8988T (cell line): Measurements from ENCODE around the gene BOC.

Experiments used
- DNase-seq: peaks from one replicate; pipeline ENCODE4 v3.0.0; 2011

The BOC gene

GRCh38 chr3:113186566-113186965 is 24.8 kb upstream of the BOC start:
- no peak for DNase-seq

DNA sequence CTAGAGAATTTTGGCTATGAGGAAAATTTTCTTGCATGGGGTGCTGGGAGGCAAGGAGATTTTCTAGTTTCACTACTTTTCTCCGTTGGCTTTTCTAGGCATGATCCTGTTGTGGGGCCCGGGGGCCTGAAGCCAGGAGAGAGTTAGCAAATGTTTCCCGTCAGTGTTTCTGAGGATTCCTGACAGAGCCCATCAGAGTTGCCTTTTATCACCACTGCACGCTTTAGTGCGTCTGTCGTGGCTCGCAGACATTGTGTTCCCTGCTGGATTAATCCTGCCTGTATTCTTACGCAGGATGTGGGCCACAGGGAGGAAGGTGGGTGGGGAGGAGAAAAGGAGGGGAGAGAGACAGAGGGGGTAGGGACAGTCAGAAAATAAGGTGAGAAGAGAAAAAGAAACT is 18.1 kb upstream of the BOC start:
- no peak for DNase-seq

- DNase-seq, result no peak
Observed at GRCh38 chr3:113193719-113194118, 17.6 kb upstream of the BOC start.

DNA sequence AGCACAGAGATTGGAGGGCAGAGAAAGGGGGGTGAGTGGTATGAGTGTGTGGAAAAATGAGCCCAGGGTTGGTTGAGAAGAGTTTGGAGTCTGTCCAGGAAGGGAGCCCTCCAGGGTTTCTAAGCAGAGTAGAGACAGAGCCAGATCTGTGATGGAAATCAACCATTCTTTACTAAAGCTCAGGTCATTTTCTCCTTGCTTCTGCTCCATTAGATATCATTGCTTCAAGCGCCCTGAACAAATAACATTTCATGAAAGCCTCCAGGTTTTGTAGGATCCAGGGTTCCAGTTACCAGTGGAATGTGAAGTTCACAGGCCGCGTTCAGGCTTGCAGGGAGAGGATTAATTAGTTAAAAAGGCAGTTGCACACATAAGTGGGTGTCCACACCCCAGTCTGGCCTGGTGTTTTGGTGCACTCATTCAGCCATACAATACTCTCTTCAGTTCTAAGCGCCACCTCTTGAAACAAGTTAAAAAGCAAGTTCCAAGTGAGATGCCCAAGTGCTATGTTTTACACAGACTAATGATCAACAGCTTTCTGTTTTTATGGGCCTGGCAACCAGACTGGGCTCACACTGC is 16.4 kb upstream of the BOC start:
- no peak for DNase-seq

DNA sequence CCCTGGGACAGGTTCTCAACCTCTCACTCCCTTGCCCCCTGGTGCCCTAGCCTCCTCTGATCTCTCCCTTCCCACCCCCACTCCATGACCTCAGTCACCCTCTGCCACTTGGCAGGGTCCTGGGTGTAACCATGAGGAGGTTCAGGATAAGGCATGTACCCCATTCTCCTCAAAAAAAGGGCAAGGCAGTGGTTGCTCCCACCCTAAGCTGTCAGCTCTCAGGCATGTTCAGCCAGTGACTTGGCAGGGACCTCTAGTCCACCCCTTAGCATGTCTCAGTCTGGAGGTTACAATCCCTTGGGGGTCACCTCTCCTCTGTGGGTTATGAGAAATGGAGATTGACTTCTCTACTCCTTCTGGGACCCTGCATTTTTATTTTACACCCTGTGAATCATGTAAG is 11.0 kb upstream of the BOC start:
- DNase-seq, result no peak

DNA sequence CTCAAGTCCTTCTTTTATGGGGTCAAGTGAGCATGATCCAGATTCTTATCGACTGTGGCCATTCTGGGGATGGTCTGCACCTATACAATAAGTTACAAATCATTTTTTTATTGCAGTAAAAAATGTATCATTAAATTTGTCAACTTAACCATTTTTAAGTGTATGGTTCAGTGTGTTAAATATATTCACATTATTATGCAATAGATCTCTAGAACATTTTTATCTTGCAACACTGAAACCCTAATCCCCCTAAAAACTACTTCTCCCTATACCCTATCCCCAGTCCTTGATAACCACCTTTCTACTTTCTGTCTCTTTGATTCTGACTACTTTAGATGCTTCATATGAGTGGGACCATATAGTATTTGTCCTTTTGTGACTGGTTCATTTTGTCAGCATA is 10.4 kb upstream of the BOC start:
- no peak for DNase-seq

DNA sequence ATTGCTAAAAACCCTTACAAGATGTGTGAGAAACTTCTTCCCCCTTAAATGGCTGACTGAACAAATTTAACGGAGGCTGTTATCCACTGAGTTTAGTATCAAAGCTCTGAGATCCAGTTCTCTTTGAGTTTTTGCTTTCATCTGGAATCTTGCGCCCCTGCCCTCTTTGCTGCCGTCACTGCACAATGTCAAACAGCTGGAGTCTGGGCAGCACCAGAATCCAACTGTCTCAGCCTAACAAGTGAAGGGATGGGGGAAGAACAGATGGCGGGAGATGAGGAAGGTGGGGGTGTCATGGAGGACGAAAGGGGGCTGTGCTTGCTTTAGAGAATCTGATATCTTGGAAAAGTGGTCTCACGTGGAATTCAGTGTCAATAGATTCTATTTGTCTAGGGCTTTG is 7.0 kb upstream of the BOC start:
- no peak for DNase-seq

DNA sequence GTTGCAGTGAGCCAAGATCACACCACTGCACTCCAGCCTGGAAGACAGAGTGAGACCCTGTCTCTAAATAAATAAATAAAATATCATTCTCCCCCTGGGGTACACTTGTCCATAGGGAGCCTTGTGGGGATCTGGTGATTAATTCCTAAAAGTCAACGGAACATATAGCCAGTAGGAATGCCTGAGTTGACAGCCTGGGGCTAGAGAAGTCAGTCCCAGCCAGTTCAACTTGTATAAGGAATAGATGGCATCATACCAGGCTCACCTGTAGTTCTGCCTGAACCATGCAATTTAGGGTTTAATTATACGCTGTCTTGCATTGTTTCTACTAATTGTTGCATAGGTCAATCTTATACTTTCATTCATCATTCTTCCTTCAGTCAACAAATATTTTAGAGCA is 5.9 kb upstream of the BOC start:
- no peak for DNase-seq

GRCh38 chr3:113210604-113211329 is 590 bp upstream of the BOC start:
- no peak for DNase-seq

DNA sequence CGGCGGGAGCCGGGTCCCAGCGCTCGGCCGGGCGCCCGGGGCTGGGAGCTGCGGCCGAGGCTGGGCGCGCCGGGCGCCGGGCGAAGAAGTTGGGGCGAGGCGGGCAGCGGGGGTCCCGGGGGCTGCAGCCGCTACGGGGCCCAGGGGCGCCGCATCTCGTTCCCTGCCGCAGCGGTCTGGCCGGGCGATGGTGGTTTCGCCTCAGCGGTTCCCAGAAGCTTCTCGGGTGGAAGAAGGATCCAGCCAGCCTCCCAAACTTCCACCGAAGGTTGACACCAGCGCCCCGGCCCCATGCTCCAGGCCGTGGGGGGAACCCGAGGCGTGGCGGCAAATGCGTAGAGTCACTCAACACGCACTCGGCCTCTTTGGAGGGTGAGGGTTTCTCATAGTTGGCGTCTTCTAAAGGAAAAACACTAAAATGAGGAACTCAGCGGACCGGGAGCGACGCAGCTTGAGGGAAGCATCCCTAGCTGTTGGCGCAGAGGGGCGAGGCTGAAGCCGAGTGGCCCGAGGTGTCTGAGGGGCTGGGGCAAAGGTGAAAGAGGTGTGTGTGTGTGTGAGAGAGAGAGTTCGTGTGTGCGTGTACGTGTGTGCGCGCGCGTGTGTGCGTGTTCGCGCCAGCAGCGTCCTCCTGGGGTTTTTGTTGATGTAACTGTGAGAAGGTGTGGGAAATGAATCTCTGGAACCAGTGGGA is 940 bp downstream of the BOC start:
- DNase-seq, result no peak

GRCh38 chr3:113212844-113213375 is 1.6 kb downstream of the BOC start:
- DNase-seq, result no peak

DNA sequence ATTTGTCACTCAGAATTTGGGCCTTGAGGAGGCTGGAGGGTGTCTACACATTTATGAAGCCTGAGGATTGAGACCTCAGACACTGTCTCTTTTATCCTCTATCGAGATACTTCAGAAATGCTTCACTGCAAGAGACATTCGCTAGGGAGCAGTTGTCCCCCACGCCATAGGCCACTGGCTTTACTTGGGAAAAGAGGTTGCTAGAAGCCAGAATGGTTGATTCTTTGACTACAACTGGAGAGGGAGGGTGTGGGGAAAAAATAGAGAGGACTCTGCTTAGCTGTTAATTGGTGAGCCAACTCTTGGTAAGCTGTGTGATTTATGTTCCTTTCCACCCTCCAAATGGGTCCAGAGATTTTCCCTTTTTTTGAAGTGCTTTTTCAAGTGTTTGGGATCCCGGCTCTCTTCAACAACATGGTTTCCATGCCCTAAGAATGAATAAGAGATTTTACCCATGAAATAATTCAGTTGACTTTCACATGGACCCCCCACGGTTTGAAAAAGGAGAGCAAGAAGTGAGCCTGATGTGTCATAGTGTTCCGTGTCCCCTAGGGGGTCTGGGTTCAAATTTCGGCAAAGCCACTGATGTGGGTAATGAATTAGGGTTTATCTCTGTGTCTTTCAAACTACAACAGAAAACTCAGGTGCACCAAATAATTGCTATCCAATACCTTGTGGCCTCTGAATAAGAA is 2.7 kb downstream of the BOC start:
- DNase-seq, result no peak

- no peak for DNase-seq
Observed at GRCh38 chr3:113214917-113215595, 3.7 kb downstream of the BOC start.

GRCh38 chr3:113216393-113216792 is 5.0 kb downstream of the BOC start:
- DNase-seq, result no peak

DNA sequence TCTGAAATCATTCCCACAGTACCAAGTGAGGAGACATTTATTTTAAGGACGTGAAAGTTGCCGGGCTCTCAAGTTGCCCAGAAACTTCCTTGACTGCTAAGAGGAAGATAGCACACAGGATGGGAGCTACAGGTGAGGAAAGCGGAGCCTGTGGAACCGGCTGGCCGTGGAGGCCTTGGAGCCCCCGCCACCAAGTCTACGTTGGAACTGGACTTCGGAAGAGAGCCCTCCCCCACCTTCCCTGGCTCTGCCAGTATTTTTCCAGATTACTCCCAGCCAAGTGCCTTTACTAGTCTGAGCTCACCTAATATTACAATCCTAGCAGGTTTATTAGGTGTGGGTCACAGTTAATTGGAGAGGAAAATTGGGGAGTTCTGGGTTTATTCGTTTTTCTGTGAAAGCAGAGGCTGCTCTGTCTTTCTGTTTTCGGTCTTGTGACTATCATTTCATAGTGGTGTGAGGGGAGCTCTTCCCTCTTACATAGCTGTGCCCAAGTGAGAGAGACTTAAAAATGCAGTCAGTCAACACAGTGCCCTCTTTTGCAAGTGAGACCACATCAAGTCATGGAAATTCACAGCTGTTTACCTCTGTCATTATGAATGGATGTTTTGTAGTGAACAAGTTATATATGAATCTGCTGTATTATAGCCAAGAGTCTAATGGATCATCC is 6.8 kb downstream of the BOC start:
- no peak for DNase-seq

- no peak for DNase-seq
Observed at GRCh38 chr3:113218681-113219045, 7.3 kb downstream of the BOC start.

GRCh38 chr3:113219605-113220300 is 8.4 kb downstream of the BOC start:
- DNase-seq, result no peak

- DNase-seq, result no peak
Observed at GRCh38 chr3:113220721-113221120, 9.4 kb downstream of the BOC start.

DNA sequence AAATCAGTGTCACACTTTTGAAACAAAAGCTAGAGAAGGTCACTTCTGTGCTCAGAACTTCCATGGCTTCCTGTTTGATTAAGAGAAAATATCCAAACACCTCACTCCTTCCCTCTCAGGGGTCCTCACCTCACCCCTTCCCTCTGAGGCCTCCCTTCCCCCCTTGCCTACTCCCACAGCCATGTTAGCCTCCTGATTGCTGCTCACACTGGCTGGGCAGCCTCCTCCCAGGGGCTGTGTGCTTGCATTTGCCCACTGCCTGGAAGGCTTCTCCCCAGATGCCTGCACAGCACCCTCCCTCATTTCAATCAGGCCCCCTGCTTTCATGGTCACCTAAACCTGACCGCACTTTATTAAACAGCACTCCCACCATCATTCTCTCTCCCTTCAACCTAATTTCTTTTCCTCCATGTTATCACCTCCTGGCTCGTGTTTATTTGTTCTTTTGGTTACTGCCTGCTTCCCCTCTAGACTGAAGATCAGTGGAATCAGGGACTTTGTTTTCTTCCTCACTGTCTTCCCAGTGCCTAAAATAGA is 10.4 kb downstream of the BOC start:
- no peak for DNase-seq

- no peak for DNase-seq
Observed at GRCh38 chr3:113222451-113223086, 11.2 kb downstream of the BOC start.
